ENCODE results near the gene AQP9. TPM values are rescaled to one million over a fixed set of nuclear protein-coding genes. Genes with fewer than 3 reads are reported as not detected.

The AQP9 gene
- total RNA-seq, 1 donor from 2014 or later: not detected

DNA sequence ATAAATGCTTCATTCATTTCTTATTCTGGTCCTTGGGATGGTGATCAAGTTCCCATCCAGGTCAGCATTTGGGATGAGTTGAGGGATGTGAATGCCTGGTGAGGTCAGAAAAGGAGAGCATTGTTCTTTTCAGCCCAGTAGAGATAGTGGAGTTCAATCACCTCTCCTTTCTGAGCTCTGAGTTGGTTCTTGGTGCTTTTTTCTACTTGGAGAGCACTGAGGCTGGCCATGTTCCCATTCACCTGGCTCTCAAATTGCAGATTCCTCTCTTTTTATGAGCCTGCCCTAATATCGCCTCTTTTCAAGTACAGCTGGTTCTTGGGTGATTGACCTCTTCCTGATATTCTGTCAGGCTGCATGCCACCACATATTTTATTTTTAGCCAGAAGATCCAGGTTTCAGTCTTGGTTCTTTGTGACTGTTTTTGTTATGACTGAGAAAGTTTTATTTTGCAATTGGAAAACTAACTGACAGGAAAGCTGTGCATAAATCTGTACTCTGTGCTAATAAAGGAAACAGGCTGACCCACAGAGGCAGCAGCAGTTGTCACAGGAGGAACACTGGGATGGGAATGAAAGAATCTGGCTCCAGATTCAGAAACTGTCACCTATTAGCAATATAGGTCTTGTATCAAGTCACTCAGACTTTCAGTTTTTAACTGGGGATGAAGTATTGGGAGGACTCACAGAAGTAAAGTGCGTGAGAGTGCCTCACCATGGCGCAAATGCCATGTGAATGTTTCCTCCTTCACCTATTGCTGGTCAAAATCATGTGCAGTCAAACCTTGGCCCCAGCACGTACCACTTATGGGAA lies 10.7 kb downstream of the AQP9 start:
- Mint-ChIP-seq H3K27me3 (ENCODE audit: unreplicated experiment) (no peaks in the 10 kb centered on the region), H3K36me3 (ENCODE audit: low read depth, unreplicated experiment) (no peaks in the 10 kb centered on the region), H3K4me3 (ENCODE audit: unreplicated experiment) (no peak overlapping the region), H3K4me1 (ENCODE audit: unreplicated experiment) (no peaks in the 10 kb centered on the region), H3K27ac (ENCODE audit: unreplicated experiment) (no peak overlapping the region), H3K9me3 (ENCODE audit: unreplicated experiment) (no peaks in the 10 kb centered on the region)
- no peak for DNase-seq (ENCODE audit: low spot score)
- TF ChIP-seq, protein P1, sequence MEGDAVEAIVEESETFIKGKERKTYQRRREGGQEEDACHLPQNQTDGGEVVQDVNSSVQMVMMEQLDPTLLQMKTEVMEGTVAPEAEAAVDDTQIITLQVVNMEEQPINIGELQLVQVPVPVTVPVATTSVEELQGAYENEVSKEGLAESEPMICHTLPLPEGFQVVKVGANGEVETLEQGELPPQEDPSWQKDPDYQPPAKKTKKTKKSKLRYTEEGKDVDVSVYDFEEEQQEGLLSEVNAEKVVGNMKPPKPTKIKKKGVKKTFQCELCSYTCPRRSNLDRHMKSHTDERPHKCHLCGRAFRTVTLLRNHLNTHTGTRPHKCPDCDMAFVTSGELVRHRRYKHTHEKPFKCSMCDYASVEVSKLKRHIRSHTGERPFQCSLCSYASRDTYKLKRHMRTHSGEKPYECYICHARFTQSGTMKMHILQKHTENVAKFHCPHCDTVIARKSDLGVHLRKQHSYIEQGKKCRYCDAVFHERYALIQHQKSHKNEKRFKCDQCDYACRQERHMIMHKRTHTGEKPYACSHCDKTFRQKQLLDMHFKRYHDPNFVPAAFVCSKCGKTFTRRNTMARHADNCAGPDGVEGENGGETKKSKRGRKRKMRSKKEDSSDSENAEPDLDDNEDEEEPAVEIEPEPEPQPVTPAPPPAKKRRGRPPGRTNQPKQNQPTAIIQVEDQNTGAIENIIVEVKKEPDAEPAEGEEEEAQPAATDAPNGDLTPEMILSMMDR (IDR thresholded peaks at IDR 0.05; ENCODE audit: unreplicated experiment): no peak

DNA sequence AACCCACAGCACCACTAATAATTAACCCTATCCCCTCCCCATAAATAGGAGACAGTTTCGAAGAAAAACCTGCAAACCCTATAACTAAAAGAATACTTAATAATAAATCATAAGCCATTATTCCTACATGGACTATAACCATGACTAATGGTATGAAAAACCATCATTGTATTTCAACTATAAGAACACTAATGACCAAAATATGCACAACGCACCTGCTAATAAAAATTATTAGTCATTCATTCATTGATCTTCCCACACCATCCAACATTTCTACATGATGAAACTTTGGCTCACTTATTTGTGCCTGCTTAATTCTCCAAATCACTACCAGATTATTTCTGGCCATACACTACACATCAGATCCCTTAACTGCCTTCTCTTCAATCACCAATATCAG lies 16.6 kb downstream of the AQP9 start:
- TF ChIP-seq, protein P1 (IDR thresholded peaks at IDR 0.05; ENCODE audit: unreplicated experiment): no peak
- Mint-ChIP-seq H3K4me1 (ENCODE audit: unreplicated experiment) (no peaks in the 10 kb centered on the region), H3K27me3 (ENCODE audit: unreplicated experiment) (no peaks in the 10 kb centered on the region), H3K36me3 (ENCODE audit: low read depth, unreplicated experiment) (no peaks in the 10 kb centered on the region), H3K9me3 (ENCODE audit: unreplicated experiment) (no peaks in the 10 kb centered on the region), H3K27ac (ENCODE audit: unreplicated experiment) (no peak overlapping the region), H3K4me3 (ENCODE audit: unreplicated experiment) (no peak overlapping the region)
- DNase-seq (ENCODE audit: low spot score): no peak

DNA sequence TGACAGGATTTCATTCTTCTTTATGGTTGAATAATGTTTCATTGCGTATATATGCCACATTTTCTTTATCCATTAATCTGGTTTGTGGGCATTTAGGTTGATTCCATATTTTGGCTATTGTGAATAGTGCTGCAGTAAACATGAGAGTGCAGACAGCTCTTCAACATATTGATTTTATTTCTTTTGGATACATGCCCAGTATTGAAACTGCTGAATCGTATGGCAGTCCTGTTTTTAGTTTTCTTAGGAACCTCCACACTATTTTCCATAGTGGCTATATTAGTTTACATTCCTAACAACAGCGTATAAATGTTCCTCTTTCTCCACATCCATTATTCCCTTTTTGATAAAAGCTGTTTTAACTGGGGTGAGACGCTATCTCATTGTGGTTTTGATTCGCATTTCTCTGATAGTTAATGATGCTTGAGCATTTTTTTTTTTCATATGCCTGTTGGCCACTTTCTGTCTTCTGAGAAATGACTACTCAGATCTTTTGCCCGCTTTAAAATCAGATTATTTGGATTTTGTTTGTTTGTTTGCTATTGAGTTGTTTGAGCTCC lies 21.7 kb downstream of the AQP9 start:
- no peak for DNase-seq (ENCODE audit: low spot score)
- H3K36me3 Mint-ChIP-seq (ENCODE audit: low read depth, unreplicated experiment): no peaks in the 10 kb centered on the region
- no peaks in the 10 kb centered on the region for H3K4me1 Mint-ChIP-seq (ENCODE audit: unreplicated experiment)
- no peaks in the 10 kb centered on the region for H3K27me3 Mint-ChIP-seq (ENCODE audit: unreplicated experiment)
- no peak overlapping the region for H3K27ac Mint-ChIP-seq (ENCODE audit: unreplicated experiment)
- no peak overlapping the region for H3K4me3 Mint-ChIP-seq (ENCODE audit: unreplicated experiment)
- TF ChIP-seq, protein P1 (IDR thresholded peaks at IDR 0.05; ENCODE audit: unreplicated experiment): no peak
- H3K9me3 Mint-ChIP-seq (ENCODE audit: unreplicated experiment): no peaks in the 10 kb centered on the region

DNA sequence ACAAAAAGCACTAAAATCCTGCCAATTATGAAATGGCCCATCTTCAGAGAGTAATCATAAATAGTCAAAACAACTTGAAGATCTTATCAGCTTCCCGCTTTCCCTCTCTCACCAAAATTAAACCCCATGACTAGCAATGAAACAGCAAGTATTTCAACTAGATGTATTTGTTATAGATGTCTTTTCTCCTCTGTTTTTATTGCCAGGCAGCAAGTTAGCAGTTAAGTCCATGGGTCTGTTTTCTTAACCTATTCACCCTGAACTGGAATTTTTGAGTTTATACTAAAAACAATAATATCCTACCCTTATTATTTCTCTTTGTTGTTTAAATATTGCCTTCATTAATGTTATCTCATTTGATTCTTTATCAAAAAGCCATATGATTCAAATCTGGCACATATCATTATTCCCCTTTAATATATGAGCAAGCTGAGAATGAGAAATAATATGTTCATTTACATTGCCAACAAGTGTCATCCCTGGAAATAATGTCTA lies 23.3 kb downstream of the AQP9 start:
- Mint-ChIP-seq H3K4me3 (ENCODE audit: unreplicated experiment) (no peak overlapping the region), H3K36me3 (ENCODE audit: low read depth, unreplicated experiment) (no peaks in the 10 kb centered on the region), H3K9me3 (ENCODE audit: unreplicated experiment) (no peaks in the 10 kb centered on the region)

More for the DNA sequence above, 23.3 kb downstream of the AQP9 start:
- TF ChIP-seq, protein P1 (IDR thresholded peaks at IDR 0.05; ENCODE audit: unreplicated experiment): no peak
- DNase-seq (ENCODE audit: low spot score): no peak
- no peak overlapping the region for H3K27ac Mint-ChIP-seq (ENCODE audit: unreplicated experiment)
- no peaks in the 10 kb centered on the region for H3K27me3 Mint-ChIP-seq (ENCODE audit: unreplicated experiment)
- no peaks in the 10 kb centered on the region for H3K4me1 Mint-ChIP-seq (ENCODE audit: unreplicated experiment)

Data from endothelial cell (in vitro differentiated cells).